ENCODE measurements around the gene PDAP1.
"Not testable (repeated sequence)": the region's sequence is repeated elsewhere in the genome, so short reads cannot be mapped to it uniquely, and the experiment has no call there.

The PDAP1 gene

GRCh38 chr7:99396418-99397296 lies 11.7 kb downstream of the PDAP1 start:
- no peak for DNase-seq (ENCODE audit: low read depth, low spot score)

DNA sequence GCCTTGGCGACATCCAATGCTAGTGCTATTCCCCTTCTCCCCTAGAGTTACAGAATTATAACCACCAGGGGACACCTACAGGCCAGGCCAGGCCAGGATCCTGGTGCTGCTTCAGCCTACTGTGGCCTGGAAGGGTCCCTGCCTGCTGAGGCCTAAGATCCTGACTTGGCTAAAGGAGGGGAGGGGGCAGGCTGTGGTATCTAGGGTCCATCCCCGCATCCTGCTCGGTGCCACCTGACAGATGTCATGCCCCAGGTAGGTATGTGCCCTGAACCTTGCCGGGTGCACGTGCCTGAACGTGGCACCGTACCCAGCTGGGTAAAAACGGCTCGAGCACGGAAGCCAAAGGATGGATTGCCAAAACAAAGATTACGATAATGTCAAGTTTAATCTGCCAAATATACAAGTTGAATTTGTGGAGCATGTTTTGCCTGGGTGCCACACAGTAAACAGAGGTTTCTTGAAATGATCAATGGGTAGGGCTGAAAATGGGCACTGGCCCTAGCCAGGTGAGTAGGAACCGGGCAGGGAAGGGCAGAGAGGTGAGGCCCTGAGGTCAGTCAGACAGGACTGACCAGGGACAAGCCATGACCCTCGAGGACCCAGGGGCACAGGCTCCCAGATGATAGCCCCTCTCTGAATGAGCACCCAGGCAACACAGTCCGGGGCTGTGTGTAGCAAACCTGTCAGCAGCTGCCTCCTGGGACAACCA lies 12.6 kb downstream of the PDAP1 start:
- DNase-seq (ENCODE audit: low read depth, low spot score): no peak

DNA sequence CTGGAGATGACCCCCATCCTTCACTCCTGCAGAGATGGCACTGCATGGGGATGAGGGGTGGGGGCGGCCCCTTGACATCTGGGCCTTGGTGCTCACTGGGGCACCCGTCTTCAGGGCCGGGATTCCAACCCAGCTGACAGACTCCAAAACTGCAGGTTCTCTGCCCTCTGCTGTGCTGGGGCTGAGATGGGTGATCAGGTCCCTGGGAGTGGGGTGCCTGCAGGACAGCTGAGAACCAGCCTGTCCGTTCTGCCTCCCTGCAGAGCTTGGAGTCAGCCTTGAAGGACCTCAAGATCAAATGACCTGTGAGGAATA lies 14.3 kb downstream of the PDAP1 start:
- DNase-seq (ENCODE audit: low read depth, low spot score): no peak

DNA sequence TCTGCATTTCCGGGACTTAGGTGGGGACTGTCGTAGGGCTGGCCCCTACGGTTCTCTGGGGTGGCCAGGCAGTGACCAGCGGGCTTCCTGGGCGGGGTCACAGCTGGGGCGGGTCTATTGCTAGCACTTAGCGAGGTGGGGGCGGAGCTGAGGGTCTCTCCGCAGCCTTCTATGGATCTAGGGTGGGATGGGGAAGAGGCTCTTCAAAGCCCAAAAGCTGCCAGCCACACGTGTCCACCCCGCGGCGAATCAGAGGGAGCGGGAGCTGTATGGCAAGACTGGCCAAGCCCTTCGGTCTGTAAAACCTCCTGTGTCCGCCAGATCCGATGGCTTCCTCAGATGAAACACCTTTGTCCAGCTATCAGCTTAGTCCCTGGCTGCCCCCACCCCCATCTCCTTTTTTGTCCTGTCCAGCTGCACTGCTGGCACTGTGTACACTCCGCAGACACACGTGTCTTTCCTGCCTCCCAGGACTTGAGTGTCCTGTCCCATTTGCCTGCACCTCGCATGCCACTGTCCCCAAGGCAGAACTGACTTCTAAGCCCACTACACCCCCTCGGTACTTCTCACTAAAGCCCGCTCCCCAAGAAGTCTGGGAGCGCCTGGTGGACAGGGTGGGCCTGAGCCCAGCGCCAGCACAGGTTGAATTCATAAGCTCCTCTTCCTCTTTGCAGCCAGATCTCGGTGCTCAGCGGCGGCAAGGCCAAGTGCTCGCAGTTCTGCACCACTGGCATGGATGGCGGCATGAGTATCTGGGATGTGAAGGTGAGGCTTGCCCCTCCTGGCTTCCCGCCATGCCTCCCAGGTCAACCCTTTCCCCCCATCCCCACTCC lies 14.8 kb downstream of the PDAP1 start:
- DNase-seq (ENCODE audit: low read depth, low spot score): no peak

GRCh38 chr7:99392659-99393354 lies 15.6 kb downstream of the PDAP1 start:
- no peak for DNase-seq (ENCODE audit: low read depth, low spot score)

GRCh38 chr7:99392046-99392445 lies 16.4 kb downstream of the PDAP1 start:
- DNase-seq (ENCODE audit: low read depth, low spot score): no peak

GRCh38 chr7:99390941-99391602 lies 17.3 kb downstream of the PDAP1 start:
- DNase-seq (ENCODE audit: low read depth, low spot score): no peak

GRCh38 chr7:99389772-99390171 lies 18.6 kb downstream of the PDAP1 start:
- DNase-seq (ENCODE audit: low read depth, low spot score): no peak

DNA sequence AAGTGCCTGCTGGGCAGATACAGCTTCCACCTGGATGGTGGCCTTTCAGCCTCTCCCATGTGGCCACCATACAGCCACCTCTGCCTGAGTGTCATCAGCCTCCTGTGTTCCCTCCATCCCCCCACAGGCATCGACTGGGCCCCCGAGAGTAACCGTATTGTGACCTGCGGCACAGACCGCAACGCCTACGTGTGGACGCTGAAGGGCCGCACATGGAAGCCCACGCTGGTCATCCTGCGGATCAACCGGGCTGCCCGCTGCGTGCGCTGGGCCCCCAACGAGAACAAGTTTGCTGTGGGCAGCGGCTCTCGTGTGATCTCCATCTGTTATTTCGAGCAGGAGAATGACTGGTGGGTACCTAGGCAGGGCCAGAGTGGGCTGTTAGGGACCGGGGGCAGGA lies 20.5 kb downstream of the PDAP1 start:
- DNase-seq (ENCODE audit: low read depth, low spot score): no peak

DNA sequence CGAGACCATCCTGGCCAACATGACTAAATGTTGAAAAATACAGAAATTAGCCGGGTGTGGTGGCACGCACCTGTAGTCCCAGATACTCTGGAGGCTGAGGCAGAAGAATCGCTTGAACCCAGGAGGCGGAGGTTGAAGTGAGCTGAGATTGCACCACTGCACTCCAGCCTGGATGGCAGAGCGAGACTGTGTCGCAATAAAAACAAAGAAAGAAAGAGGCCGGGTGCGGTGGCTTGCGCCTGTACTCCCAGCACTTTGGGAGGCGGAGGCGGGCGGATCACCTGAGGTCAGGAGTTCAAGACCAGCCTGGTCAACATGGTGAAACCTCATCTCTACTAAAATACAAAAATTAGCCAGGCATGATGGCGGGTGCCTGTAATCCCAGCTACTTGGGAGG lies 21.2 kb downstream of the PDAP1 start:
- DNase-seq (ENCODE audit: low read depth, low spot score): not testable (repeated sequence)

DNA sequence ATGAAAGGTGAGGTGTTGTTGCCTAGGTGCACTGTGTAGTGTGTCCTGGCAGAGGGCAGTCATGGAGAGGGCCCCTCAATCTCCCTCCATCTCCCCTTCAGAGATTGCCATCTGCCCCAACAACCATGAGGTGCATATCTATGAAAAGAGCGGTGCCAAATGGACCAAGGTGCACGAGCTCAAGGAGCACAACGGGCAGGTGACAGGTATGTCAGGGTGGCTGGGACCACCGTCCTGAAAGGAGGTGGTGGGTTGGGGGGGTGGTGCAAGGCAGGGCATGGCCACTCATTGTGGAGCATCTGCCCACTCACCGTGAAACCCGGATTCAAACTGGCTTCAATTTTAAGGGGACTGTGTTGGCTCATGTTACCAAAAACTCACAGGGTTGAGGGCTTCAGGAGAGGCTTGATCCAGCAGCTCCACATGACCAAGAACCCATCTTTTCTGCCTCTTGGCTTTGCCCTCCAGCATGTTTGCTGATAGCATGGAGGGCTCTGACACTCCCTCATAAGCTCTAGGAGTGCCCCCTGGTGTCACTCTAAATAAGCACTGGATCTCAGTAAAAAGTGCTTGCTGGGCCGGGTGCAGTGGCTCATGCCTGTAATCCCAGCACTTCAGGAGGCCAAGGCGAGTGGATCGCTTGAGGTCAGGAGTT lies 21.7 kb downstream of the PDAP1 start:
- DNase-seq (ENCODE audit: low read depth, low spot score): no peak

GRCh38 chr7:99385564-99385963 lies 22.8 kb downstream of the PDAP1 start:
- no peak for DNase-seq (ENCODE audit: low read depth, low spot score)

DNA sequence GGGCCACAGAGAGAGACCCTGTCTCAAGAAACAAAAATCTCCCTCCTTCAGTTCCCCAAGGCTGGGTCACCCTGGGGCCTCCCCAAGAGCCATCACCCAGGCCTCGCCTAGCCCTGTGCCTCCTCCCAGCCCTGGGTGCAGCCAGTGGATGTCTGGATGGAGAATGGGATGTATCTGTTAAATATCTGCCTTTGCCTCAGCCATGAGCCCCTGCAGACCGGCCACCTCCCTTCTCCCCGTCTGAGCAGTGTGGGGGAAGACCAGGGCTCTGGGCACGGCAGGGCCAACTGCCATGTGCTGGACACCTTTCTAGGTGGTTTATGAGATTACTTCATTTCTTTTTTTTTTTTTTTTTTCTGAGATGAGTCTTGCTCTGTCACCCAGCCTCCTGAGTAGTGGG lies 23.9 kb downstream of the PDAP1 start:
- DNase-seq (ENCODE audit: low read depth, low spot score): no peak

DNA sequence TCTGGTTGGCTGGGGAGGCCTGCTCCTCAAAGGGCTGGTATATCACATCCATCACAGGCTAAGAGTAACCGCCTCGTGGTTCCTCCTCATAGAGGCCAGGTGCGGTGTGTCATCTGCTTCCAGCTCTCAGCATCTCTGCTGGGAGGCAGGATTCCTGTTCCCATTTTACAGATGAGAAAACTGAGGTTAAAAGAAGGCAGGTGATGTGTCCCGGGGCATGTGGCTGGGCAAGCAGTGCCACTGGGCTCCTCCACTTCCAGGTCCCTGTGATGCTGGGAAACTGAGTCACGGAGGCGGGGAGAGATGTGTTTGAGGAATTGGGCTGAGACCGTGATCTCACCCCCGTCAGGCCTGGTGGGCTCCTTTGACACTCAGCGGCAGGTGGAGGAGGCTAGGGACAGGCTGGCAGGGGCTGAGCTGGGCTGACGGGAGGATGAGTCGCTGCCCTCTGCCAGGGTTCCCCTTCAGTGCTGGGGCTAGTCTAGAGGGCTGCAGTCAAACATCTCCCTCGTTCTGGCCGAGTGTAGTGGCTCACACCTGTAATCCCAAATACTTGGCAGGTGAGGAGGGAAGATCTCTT lies 24.5 kb downstream of the PDAP1 start:
- no peak for DNase-seq (ENCODE audit: low read depth, low spot score)

- no peak for DNase-seq (ENCODE audit: low read depth, low spot score)
These were observed 25.2 kb downstream of the PDAP1 start for GRCh38 chr7:99383203-99383602.

DNA sequence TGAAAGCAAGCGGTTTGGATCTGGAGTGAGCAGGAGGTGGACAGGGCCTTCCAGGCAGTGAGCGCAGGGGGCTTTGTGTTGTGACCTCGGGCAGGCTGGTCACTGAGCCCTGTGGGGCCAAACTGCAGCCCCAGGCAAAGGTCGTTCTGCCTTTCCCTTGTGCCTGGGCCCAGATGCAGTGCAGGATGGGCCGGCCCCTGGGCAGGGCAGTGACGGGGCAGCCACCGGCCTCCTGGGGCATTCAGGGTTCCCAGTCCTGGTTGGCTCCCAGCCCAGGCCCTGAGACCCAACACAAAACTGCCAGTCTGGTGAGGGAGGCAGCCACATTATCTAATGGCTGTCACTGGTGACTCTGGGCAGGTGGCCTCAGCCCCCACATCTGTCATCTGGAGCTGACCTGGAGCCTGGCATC lies 26.7 kb downstream of the PDAP1 start:
- no peak for DNase-seq (ENCODE audit: low read depth, low spot score)

DNA sequence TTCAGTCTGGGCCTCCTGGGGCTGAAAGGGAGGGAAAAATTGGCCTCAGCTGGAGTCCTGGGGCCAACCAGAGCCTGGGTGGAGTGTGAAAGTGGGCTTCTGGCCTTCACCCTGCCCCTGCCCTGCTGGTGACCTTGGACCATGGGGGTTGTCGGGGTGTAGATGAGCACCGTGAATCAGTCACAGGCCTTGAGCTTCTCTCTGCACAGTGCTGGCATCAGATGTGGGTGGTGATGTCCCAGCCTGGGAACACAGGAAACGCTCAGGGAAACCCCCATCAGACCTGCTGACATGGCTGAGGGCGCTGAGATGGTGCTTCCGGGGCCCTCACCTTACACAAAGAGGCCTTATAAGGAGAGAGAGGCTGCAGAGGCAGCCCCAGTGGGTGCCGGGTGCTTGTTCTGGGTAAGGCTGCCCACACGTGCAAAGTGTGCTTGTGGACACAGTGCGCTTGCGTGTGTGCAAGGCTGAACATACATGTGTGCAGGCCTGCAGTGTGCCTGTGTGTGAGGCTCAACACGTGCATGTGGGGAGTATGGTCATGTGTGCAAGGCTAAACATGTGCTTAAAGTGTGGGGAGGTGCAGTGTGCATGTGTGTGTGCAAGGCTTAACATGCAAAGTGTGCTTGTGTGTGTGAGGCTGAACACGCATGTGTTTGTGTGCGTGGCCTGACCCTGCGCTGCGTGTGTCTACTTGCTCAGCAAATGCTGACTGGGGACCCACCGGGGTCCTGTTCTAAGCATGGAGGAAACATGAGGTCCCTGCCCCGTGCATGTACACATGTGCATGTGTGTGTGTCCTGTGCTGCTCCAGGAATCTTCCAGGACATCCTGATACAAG lies 27.4 kb downstream of the PDAP1 start:
- DNase-seq (ENCODE audit: low read depth, low spot score): no peak

DNA sequence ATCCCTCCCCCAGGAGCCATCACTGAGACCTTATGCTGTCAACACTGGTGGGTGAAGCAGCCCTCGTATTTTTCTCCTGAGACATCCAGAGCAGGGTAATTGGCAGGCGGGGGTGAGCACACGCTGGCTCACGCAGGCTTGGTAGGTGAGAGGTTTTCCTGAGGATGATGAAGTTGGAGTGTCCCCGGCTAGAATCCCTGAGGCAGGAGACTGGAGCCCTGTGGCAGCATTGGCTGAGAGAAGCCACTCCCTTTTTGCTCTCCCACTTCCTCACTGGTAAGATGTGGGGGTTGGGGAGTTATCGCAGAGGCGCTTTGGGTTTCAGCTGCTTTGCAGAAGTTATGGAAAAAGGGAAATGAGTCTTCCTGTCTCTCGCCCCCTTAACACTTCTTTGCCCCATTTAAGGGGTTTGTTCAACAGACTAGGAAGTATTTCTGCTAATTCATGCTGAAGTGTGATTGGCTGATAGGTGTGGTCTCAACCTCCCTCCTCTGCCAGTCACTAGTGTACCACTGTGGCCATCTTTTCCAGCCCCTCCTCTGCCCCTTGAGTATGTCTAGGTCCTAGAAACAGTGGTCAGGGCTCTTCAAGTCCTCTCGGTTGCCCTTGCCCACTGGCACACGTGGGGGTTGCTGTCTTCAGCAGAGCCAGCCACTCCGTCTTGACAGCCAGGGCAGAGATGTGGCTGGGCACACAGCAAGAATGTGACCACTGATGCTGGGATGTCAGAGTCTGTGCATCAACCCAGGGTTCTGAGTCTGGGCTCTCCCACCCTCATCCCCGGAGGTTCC lies 28.2 kb downstream of the PDAP1 start:
- no peak for DNase-seq (ENCODE audit: low read depth, low spot score)

DNA sequence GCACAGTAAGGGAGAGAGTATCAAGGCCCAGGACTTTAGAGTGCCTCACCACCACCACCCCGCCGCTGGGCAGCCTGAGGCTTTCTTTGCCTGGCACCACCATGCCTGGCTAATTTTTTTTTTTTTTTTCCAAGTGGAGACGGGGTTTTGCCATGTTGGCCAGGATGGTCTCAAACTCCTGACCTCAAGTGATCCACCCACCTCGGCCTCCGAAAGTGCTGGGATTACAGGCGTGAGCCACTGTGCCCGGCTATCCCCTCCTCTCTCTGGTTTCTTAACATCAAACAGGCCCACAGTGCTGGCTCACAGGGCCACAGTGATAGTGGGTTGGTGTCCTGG lies 28.7 kb downstream of the PDAP1 start:
- not testable (repeated sequence) for DNase-seq (ENCODE audit: low read depth, low spot score)

Data from brain pericyte (primary cell).